Type B pancreatic cell (in vitro differentiated cells): ENCODE results near the gene UNC5C. TPM values are rescaled to one million over a fixed set of nuclear protein-coding genes. Genes with fewer than 3 reads are reported as not detected.

ENCODE experiments used
- DNase-seq: peaks from one replicate; pipeline ENCODE4 v3.0.0; 2021; ENCODE audit warnings: mixed read lengths; ENCODE audit not compliant: unreplicated experiment; ENCODE audit errors: extremely low spot score
- H3K27ac Mint-ChIP-seq: 2 replicates; pipeline ENCODE4 v1.8.0; 2021; ENCODE audit warnings: mild to moderate bottlenecking, mixed read lengths
- H3K27me3 Mint-ChIP-seq: 2 replicates; pipeline ENCODE4 v1.8.0; 2021; ENCODE audit warnings: mixed read lengths
- H3K36me3 Mint-ChIP-seq: 2 replicates; pipeline ENCODE4 v1.8.0; 2021; ENCODE audit warnings: mixed read lengths
- H3K4me1 Mint-ChIP-seq: one replicate; pipeline ENCODE4 v1.8.0; 2021; ENCODE audit warnings: mixed read lengths; ENCODE audit not compliant: unreplicated experiment
- H3K4me3 Mint-ChIP-seq: 2 replicates; pipeline ENCODE4 v1.8.0; 2021; ENCODE audit warnings: mild to moderate bottlenecking, mixed read lengths
- H3K9me3 Mint-ChIP-seq: 2 replicates; pipeline ENCODE4 v1.8.0; 2021; ENCODE audit warnings: mixed read lengths
- CTCF ChIP-seq: fragments of 200-600 bp; sonication (generic); conservative IDR thresholded peaks from 2 replicates; pipeline ENCODE4 v1.5.0; 2021; ENCODE audit warnings: antibody characterized with exemption, mild to moderate bottlenecking
- total RNA-seq: library from RNA; stranded (reverse); gene quantifications from 2 replicates; pipeline ENCODE4 v1.2.1, GENCODE V29; 2021; ENCODE audit warnings: low replicate concordance

Gene UNC5C
- total RNA-seq, 1 donor from 2014 or later: 95.0 TPM

GRCh38 chr4:95510877-95511276 is 37.9 kb downstream of the UNC5C start:
- no peak for DNase-seq
- Mint-ChIP-seq H3K27ac (no peak overlapping the region), H3K4me1 (peaks cover 28% of the 10 kb centered on the region), H3K4me3 (no peak overlapping the region), H3K36me3 (peaks cover 13% of the 10 kb centered on the region), H3K9me3 (peaks cover 6% of the 10 kb centered on the region), H3K27me3 (peaks cover 21% of the 10 kb centered on the region)
- no peak for TF ChIP-seq CTCF

- no peak for DNase-seq
- Mint-ChIP-seq H3K4me1 (peaks cover 35% of the 10 kb centered on the region), H3K27me3 (peaks cover 25% of the 10 kb centered on the region), H3K36me3 (peaks cover 19% of the 10 kb centered on the region), H3K4me3 (no peak overlapping the region), H3K9me3 (peaks cover 6% of the 10 kb centered on the region), H3K27ac (no peak overlapping the region)
- TF ChIP-seq CTCF: peak; percentile 88
Measured at GRCh38 chr4:95510145-95510544, 38.6 kb downstream of the UNC5C start.

GRCh38 chr4:95508421-95508820 is 40.4 kb downstream of the UNC5C start:
- Mint-ChIP-seq H3K36me3 (peaks cover 30% of the 10 kb centered on the region), H3K4me3 (no peak overlapping the region), H3K27ac (no peak overlapping the region), H3K27me3 (peaks cover 34% of the 10 kb centered on the region), H3K9me3 (peaks cover 9% of the 10 kb centered on the region), H3K4me1 (peaks cover 47% of the 10 kb centered on the region)
- DNase-seq: no peak
- no peak for TF ChIP-seq CTCF

- peaks cover 30% of the 10 kb centered on the region for H3K36me3 Mint-ChIP-seq
- H3K9me3 Mint-ChIP-seq: peaks cover 9% of the 10 kb centered on the region
- no peak for TF ChIP-seq CTCF
- no peak for DNase-seq
- no peak overlapping the region for H3K4me3 Mint-ChIP-seq
- H3K4me1 Mint-ChIP-seq: peaks cover 40% of the 10 kb centered on the region
- H3K27me3 Mint-ChIP-seq: peaks cover 37% of the 10 kb centered on the region
- H3K27ac Mint-ChIP-seq: no peak overlapping the region
Measured at GRCh38 chr4:95507561-95507960, 41.2 kb downstream of the UNC5C start.

- no peak for TF ChIP-seq CTCF
- H3K4me3 Mint-ChIP-seq: no peak overlapping the region
- H3K27me3 Mint-ChIP-seq: peaks cover 37% of the 10 kb centered on the region
- no peak overlapping the region for H3K27ac Mint-ChIP-seq
- peaks cover 30% of the 10 kb centered on the region for H3K36me3 Mint-ChIP-seq
- no peak for DNase-seq
- H3K4me1 Mint-ChIP-seq: peaks cover 40% of the 10 kb centered on the region
- H3K9me3 Mint-ChIP-seq: peaks cover 9% of the 10 kb centered on the region
Measured at GRCh38 chr4:95507147-95507546, 41.6 kb downstream of the UNC5C start.

GRCh38 chr4:95506264-95506663 is 42.5 kb downstream of the UNC5C start:
- no peak for TF ChIP-seq CTCF
- Mint-ChIP-seq H3K4me3 (no peak overlapping the region), H3K27me3 (peaks cover 30% of the 10 kb centered on the region), H3K4me1 (peaks cover 33% of the 10 kb centered on the region), H3K36me3 (peaks cover 23% of the 10 kb centered on the region), H3K27ac (no peak overlapping the region), H3K9me3 (peaks cover 4% of the 10 kb centered on the region)
- DNase-seq: no peak
